ENCODE results near the gene FMN1. TPM values are rescaled to one million over a fixed set of nuclear protein-coding genes. Genes with fewer than 3 reads are reported as not detected.

FMN1 gene
- polyA plus RNA-seq, 2 of the 4 experiments (the other 2 are of a cell fraction): 0.53 to 2.2 TPM

DNA sequence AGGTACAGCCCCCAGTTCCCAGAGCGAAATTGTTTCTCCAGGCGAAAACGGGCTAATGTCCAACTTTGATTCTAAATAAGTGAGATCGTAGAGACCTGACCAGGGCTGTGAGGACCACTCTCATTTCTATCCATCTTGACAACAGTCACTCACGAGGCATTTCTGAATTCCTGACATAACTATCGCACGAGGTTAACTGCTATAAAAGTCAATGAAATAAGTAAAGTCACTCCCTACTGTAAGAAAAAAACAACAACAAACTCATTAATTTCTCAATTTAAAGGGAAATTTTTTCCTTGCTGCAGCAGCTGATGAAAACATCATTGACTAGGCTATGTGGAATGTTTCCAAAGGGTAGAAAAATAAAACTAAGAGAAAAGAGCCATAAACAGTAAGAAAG lies 407.6 kb downstream of the FMN1 start:
- WGBS (ENCODE audit: missing lambda C conversion rate): 81% methylated on average over 7 of the region's 7 CpGs
- ChIA-PET POLR2A (no interaction called here), CTCF (interaction anchor here (1.2 to 2.0 kb wide), 6 partner anchors 8 to 57 kb away, joined by 3 to 6 read pairs (median 4); no protein-coding TSS in a partner anchor)
- H3K4me2 ChIP-seq: no peak overlapping the region
- TF ChIP-seq TP53 (CRISPR knock-in tag; IDR thresholded peaks at IDR 0.05) (no peak), KDM1A (IDR thresholded peaks at IDR 0.05; ENCODE audit: low read depth) (no peak), ESRRA (IDR thresholded peaks at IDR 0.05; ENCODE audit: borderline replicate concordance, low read length) (no peak), RAD21 (conservative IDR thresholded peaks at IDR 0.05 in 1 of 2, IDR thresholded peaks at IDR 0.05 in 1 of 2) (no peak), KDM5A (IDR thresholded peaks at IDR 0.05) (no peak), POLR2A (IDR thresholded peaks at IDR 0.05; ENCODE audit: low read length) (no peak), CBX2 (IDR thresholded peaks at IDR 0.05; ENCODE audit: borderline replicate concordance, low read depth) (no peak), HOXA7 (CRISPR knock-in tag; IDR thresholded peaks at IDR 0.05) (no peak), ZFP36 (IDR thresholded peaks at IDR 0.05; ENCODE audit: borderline replicate concordance, partially characterized antibody) (no peak), NR3C1 (IDR thresholded peaks at IDR 0.05) (no peak), RARB (CRISPR knock-in tag; IDR thresholded peaks at IDR 0.05) (no peak), ZSCAN20 (CRISPR knock-in tag; IDR thresholded peaks at IDR 0.05) (no peak), HOXB5 (CRISPR knock-in tag; IDR thresholded peaks at IDR 0.05) (no peak)
- TF ChIP-seq, protein P1, sequence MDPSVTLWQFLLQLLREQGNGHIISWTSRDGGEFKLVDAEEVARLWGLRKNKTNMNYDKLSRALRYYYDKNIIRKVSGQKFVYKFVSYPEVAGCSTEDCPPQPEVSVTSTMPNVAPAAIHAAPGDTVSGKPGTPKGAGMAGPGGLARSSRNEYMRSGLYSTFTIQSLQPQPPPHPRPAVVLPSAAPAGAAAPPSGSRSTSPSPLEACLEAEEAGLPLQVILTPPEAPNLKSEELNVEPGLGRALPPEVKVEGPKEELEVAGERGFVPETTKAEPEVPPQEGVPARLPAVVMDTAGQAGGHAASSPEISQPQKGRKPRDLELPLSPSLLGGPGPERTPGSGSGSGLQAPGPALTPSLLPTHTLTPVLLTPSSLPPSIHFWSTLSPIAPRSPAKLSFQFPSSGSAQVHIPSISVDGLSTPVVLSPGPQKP (IDR thresholded peaks at IDR 0.05; ENCODE audit: low read depth, low read length): no peak
- TF ChIP-seq, protein P2, sequence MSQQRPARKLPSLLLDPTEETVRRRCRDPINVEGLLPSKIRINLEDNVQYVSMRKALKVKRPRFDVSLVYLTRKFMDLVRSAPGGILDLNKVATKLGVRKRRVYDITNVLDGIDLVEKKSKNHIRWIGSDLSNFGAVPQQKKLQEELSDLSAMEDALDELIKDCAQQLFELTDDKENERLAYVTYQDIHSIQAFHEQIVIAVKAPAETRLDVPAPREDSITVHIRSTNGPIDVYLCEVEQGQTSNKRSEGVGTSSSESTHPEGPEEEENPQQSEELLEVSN (IDR thresholded peaks at IDR 0.05; ENCODE audit: borderline replicate concordance, low read depth): no peak
- TF ChIP-seq, protein P3, sequence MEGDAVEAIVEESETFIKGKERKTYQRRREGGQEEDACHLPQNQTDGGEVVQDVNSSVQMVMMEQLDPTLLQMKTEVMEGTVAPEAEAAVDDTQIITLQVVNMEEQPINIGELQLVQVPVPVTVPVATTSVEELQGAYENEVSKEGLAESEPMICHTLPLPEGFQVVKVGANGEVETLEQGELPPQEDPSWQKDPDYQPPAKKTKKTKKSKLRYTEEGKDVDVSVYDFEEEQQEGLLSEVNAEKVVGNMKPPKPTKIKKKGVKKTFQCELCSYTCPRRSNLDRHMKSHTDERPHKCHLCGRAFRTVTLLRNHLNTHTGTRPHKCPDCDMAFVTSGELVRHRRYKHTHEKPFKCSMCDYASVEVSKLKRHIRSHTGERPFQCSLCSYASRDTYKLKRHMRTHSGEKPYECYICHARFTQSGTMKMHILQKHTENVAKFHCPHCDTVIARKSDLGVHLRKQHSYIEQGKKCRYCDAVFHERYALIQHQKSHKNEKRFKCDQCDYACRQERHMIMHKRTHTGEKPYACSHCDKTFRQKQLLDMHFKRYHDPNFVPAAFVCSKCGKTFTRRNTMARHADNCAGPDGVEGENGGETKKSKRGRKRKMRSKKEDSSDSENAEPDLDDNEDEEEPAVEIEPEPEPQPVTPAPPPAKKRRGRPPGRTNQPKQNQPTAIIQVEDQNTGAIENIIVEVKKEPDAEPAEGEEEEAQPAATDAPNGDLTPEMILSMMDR (IDR thresholded peaks at IDR 0.05): no peak
- TF ChIP-seq, protein P4, sequence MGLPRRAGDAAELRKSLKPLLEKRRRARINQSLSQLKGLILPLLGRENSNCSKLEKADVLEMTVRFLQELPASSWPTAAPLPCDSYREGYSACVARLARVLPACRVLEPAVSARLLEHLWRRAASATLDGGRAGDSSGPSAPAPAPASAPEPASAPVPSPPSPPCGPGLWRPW (IDR thresholded peaks at IDR 0.05): no peak
- TF ChIP-seq, protein P5, sequence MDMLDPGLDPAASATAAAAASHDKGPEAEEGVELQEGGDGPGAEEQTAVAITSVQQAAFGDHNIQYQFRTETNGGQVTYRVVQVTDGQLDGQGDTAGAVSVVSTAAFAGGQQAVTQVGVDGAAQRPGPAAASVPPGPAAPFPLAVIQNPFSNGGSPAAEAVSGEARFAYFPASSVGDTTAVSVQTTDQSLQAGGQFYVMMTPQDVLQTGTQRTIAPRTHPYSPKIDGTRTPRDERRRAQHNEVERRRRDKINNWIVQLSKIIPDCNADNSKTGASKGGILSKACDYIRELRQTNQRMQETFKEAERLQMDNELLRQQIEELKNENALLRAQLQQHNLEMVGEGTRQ (IDR thresholded peaks at IDR 0.05): no peak
- no peak for DNase-seq (ENCODE audit: low read depth in 1 of 2, low spot score in 1 of 2)
- H3K4me1 ChIP-seq: peaks cover 13% of the 10 kb centered on the region
- H3K9me3 ChIP-seq: no peaks in the 10 kb centered on the region
- no peak for ATAC-seq
- FAIRE-seq: peak; percentile 18
- H3K4me3 ChIP-seq: no peak overlapping the region
- H3K27ac ChIP-seq: no peak overlapping the region

DNA sequence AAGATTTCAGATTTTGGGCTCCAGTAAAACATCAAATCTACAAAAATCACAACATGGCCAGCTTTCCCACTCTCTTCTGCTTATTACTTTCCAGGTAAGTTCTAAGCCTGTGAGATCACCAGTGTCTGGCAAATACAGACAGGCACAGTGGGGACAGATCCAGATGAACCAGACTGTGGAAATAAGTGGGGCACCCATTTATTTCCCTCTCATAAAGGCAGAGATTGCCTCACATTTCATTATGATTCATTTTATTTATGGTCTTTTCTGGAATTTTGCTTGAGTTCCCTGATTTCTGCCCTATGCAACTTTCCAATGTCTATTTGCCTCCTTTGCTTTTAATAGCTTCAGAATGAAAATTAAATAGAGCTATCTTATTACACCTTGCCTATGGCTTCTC lies 409.9 kb downstream of the FMN1 start:
- ATAC-seq (no peak), FAIRE-seq (no peak), DNase-seq (ENCODE audit: low read depth in 1 of 2, low spot score in 1 of 2) (no peak)
- no peak overlapping the region for H3K4me3 ChIP-seq
- peaks cover 2% of the 10 kb centered on the region; the same call in 1 of the 3 replicates for H3K9me3 ChIP-seq
- POLR2A ChIA-PET: no interaction called here
- no peak overlapping the region for H3K4me2 ChIP-seq
- CTCF ChIA-PET: interaction anchor here (0.9 to 3.0 kb wide), 9 partner anchors 10 to 348 kb away, joined by 3 to 10 read pairs (median 3); no protein-coding TSS in a partner anchor
- no peaks in the 10 kb centered on the region for H3K4me1 ChIP-seq
- H3K27ac ChIP-seq: no peak overlapping the region
- TF ChIP-seq, protein P2 (IDR thresholded peaks at IDR 0.05; ENCODE audit: borderline replicate concordance, low read depth): no peak
- TF ChIP-seq POLR2AphosphoS2 (conservative IDR thresholded peaks at IDR 0.05; ENCODE audit: low read length): no peak
- TF ChIP-seq KDM5A (IDR thresholded peaks at IDR 0.05): no peak
- TF ChIP-seq JUN (IDR thresholded peaks at IDR 0.05): no peak
- no peak for TF ChIP-seq HOXB5 (CRISPR knock-in tag; IDR thresholded peaks at IDR 0.05)
- TF ChIP-seq HOXB13 (CRISPR knock-in tag; IDR thresholded peaks at IDR 0.05; ENCODE audit: low read depth): no peak
- no peak for TF ChIP-seq SREBF2 (IDR thresholded peaks at IDR 0.05)
- TF ChIP-seq NPAS2 (CRISPR knock-in tag; IDR thresholded peaks at IDR 0.05; ENCODE audit: borderline replicate concordance): no peak
- TF ChIP-seq, protein P6, sequence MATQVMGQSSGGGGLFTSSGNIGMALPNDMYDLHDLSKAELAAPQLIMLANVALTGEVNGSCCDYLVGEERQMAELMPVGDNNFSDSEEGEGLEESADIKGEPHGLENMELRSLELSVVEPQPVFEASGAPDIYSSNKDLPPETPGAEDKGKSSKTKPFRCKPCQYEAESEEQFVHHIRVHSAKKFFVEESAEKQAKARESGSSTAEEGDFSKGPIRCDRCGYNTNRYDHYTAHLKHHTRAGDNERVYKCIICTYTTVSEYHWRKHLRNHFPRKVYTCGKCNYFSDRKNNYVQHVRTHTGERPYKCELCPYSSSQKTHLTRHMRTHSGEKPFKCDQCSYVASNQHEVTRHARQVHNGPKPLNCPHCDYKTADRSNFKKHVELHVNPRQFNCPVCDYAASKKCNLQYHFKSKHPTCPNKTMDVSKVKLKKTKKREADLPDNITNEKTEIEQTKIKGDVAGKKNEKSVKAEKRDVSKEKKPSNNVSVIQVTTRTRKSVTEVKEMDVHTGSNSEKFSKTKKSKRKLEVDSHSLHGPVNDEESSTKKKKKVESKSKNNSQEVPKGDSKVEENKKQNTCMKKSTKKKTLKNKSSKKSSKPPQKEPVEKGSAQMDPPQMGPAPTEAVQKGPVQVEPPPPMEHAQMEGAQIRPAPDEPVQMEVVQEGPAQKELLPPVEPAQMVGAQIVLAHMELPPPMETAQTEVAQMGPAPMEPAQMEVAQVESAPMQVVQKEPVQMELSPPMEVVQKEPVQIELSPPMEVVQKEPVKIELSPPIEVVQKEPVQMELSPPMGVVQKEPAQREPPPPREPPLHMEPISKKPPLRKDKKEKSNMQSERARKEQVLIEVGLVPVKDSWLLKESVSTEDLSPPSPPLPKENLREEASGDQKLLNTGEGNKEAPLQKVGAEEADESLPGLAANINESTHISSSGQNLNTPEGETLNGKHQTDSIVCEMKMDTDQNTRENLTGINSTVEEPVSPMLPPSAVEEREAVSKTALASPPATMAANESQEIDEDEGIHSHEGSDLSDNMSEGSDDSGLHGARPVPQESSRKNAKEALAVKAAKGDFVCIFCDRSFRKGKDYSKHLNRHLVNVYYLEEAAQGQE (IDR thresholded peaks at IDR 0.05): no peak
- no peak for TF ChIP-seq FOSL2 (IDR thresholded peaks at IDR 0.05)
- no peak for TF ChIP-seq FOSL2 (CRISPR knock-in tag; IDR thresholded peaks at IDR 0.05)
- no peak for TF ChIP-seq HOXA7 (CRISPR knock-in tag; IDR thresholded peaks at IDR 0.05)
- no peak for TF ChIP-seq ZFP36 (IDR thresholded peaks at IDR 0.05; ENCODE audit: borderline replicate concordance, partially characterized antibody)
- TF ChIP-seq JUNB (IDR thresholded peaks at IDR 0.05): no peak
- no peak for TF ChIP-seq TP53 (CRISPR knock-in tag; IDR thresholded peaks at IDR 0.05)
- no peak for TF ChIP-seq MYC (IDR thresholded peaks at IDR 0.05; ENCODE audit: borderline replicate concordance, low read length)

All from A549 (cell line).